ENCODE measurements around the gene OR8D1. TPM values are rescaled to one million over a fixed set of nuclear protein-coding genes. Genes with fewer than 3 reads are reported as not detected.

Gene OR8D1
- total and polyA plus RNA-seq, 11 donors: not detected

DNA sequence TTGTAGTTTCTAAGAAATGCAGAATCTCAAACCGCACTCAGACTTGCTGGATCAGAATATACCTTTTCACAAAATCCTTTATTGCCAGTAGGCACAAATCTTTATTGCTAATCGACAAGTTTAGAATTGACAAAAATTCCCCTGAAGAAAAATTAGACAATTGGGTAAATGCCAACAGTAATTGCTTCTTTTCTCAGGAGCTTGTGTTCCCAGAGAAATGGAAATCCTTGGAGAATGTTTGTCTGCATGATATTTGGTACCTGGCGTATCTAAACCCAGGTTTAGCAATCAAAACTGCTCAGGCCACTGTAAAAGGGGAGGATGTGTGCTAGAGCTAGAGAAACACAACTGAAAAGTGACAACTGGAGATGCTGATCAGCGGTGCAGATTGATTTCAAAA is 57.7 kb downstream of the OR8D1 start, which contains the start of gene OR8G5:
TSS of gene OR8G5 (plus strand) at position 301 of the 400 bp plus-strand sequence. CDS start 8,556 bp downstream, outside the sequence.
- TF ChIP-seq POLR2A (IDR thresholded peaks at IDR 0.05) (no peak), CTCF (IDR thresholded peaks at IDR 0.05) (no peak)
- no peaks in the 10 kb centered on the region for H3K9me3 ChIP-seq
- no peaks in the 10 kb centered on the region for H3K4me1 ChIP-seq
- 59 to 82% (median 74%) methylated on average over 4 of the region's 4 CpGs for WGBS, 4 donors
- ATAC-seq: no peak
- H3K36me3 ChIP-seq: no peaks in the 10 kb centered on the region
- no peak for DNase-seq
- intact Hi-C loops (cut with DNase I): no loop called here
- no peak within 1 kb of the TSS for H3K4me3 ChIP-seq
- no peak within 1 kb of the TSS for H3K27ac ChIP-seq
- H3K27me3 ChIP-seq: peaks cover 0 to 5% (median 0%) of the 10 kb centered on the region in 9 donors

Other genes starting within 250 kb of the OR8D1 start
- 10 to 100 TPM in 1 of 9 donors, 1 to 10 TPM in 8; 2.3 to 13.7 (median 4.2) TPM for gene VWA5A, start 198.5 kb downstream of the OR8D1 start, total RNA-seq
- gene VWA5A, start 198.5 kb downstream of the OR8D1 start, polyA plus RNA-seq: 1 to 10 TPM; 1.2 to 1.8 TPM
- gene OR10D3, start 130.6 kb downstream of the OR8D1 start, total RNA-seq: not detected
- gene OR10D3, start 130.6 kb downstream of the OR8D1 start, polyA plus RNA-seq: not detected
- gene OR8G1, start 72.9 kb downstream of the OR8D1 start, total RNA-seq: not detected
- gene OR8G1, start 72.9 kb downstream of the OR8D1 start, polyA plus RNA-seq: not detected
- gene OR8G5, start 57.6 kb downstream of the OR8D1 start, total RNA-seq: not detected
- gene OR8G5, start 57.6 kb downstream of the OR8D1 start, polyA plus RNA-seq: not detected
- gene OR8D2, start 6.2 kb upstream of the OR8D1 start, total RNA-seq: not detected
- not detected for gene OR8D2, start 6.2 kb upstream of the OR8D1 start, polyA plus RNA-seq
- gene OR8B2, start 70.5 kb upstream of the OR8D1 start, total RNA-seq: not detected
- not detected for gene OR8B2, start 70.5 kb upstream of the OR8D1 start, polyA plus RNA-seq
- gene OR8B3, start 85.1 kb upstream of the OR8D1 start, total RNA-seq: not detected
- not detected for gene OR8B3, start 85.1 kb upstream of the OR8D1 start, polyA plus RNA-seq
- gene OR8B4, start 110.9 kb upstream of the OR8D1 start, total RNA-seq: not detected
- not detected for gene OR8B4, start 110.9 kb upstream of the OR8D1 start, polyA plus RNA-seq
- not detected for gene OR8B8, start 131.7 kb upstream of the OR8D1 start, total RNA-seq
- gene OR8B8, start 131.7 kb upstream of the OR8D1 start, polyA plus RNA-seq: not detected
- not detected for gene OR8B12, start 229.7 kb upstream of the OR8D1 start, total RNA-seq
- gene OR8B12, start 229.7 kb upstream of the OR8D1 start, polyA plus RNA-seq: not detected